Measurements from ENCODE around the gene GTF2IRD1. TPM values are rescaled to one million over a fixed set of nuclear protein-coding genes. Genes with fewer than 3 reads are reported as not detected.

The GTF2IRD1 gene
- polyA plus RNA-seq, 1 donor from 2014 or later, result not detected

DNA sequence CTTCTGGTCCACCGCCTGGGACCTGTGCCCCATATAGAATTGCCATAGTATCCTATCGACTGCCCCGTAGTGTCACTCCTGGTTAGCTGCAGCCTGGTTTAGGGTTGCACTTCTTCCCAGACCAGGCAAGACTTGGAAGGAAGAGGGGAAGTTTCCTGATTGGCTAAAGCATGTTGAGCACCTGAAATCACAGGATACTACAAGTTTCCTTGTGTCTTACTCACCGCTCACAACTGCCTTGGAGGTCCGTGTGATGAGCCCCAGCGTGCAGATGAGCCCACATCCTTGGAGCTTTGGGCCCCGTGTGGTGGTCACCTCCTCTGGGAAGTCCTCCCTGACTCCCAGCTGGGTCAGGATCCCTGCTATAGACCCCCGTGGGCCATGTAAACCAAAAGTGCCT is 129.9 kb downstream of the GTF2IRD1 start:
- Mint-ChIP-seq H3K9me3 (no peaks in the 10 kb centered on the region), H3K4me1 (peaks cover 7 to 11% (median 9%) of the 10 kb centered on the region in 3 donors), H3K4me3 (no peak overlapping the region), H3K27ac (no peak overlapping the region), H3K27me3 (peaks cover 3% of the 10 kb centered on the region), H3K36me3 (no peaks in the 10 kb centered on the region)

DNA sequence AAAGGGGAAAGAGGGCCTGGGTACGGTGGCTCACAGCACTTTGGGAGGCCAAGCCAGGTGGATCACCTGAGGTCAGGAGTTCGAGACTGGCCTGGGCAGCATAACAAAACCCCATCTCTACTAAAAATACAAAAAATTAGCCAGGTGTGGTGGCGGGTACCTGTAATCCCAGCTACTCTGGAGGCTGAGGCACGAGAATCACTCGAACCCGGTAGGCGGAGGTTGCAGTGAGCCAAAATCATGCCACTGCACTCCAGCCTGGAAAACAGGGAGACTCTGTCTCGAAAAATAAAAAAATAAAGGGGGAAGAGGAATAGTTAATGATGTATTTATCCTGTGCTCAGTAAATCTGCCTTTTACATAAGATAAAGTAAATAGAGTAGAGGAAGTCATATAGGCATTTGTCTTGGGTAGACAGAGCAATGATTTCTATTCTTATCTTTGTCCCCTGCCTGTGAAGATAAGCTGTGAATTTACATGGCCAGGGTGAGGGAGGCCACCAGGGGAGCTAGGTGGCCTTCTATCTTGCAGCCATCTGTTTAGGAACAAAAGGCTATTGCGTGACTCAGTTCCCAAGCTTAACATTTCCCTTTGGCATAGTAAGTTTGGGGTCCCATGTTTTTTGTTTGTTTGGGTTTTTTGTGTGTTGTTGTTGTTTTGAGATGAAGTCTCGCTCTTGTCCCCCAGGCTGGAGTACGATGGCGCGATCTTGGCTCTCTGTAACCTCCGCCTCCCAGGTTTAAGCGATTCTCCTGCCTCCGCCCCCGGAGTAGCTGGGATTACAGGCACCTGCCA is 130.7 kb downstream of the GTF2IRD1 start:
- peaks cover 7 to 12% (median 9%) of the 10 kb centered on the region in 3 donors for H3K4me1 Mint-ChIP-seq
- H3K36me3 Mint-ChIP-seq, result no peaks in the 10 kb centered on the region
- H3K4me3 Mint-ChIP-seq, result no peak overlapping the region
- no peak overlapping the region for H3K27ac Mint-ChIP-seq
- H3K9me3 Mint-ChIP-seq, result no peaks in the 10 kb centered on the region
- peaks cover 3% of the 10 kb centered on the region for H3K27me3 Mint-ChIP-seq

DNA sequence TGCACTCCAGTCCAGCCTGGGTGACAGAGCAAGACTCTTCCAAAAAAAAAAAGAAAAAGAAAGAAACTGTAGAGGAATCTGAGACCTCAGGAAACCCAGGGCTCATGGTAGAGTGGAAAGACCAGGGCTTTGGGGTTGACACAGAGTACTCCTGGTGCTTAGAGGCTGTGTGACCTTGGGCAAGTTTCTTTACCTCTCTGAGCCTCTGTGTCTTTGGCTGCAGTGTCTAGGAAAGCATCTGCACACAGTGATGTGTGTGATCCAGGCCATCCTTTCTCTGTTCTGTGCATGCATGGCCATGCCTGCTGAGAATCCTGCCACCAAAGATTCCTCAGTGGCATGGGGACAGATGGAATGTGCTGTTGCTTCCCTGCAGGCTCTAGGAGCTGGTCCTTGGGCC is 132.1 kb downstream of the GTF2IRD1 start:
- Mint-ChIP-seq H3K4me1 (peaks cover 7 to 12% (median 9%) of the 10 kb centered on the region in 3 donors), H3K36me3 (no peaks in the 10 kb centered on the region), H3K27ac (no peak overlapping the region), H3K27me3 (peaks cover 3% of the 10 kb centered on the region), H3K9me3 (no peaks in the 10 kb centered on the region), H3K4me3 (no peak overlapping the region)

DNA sequence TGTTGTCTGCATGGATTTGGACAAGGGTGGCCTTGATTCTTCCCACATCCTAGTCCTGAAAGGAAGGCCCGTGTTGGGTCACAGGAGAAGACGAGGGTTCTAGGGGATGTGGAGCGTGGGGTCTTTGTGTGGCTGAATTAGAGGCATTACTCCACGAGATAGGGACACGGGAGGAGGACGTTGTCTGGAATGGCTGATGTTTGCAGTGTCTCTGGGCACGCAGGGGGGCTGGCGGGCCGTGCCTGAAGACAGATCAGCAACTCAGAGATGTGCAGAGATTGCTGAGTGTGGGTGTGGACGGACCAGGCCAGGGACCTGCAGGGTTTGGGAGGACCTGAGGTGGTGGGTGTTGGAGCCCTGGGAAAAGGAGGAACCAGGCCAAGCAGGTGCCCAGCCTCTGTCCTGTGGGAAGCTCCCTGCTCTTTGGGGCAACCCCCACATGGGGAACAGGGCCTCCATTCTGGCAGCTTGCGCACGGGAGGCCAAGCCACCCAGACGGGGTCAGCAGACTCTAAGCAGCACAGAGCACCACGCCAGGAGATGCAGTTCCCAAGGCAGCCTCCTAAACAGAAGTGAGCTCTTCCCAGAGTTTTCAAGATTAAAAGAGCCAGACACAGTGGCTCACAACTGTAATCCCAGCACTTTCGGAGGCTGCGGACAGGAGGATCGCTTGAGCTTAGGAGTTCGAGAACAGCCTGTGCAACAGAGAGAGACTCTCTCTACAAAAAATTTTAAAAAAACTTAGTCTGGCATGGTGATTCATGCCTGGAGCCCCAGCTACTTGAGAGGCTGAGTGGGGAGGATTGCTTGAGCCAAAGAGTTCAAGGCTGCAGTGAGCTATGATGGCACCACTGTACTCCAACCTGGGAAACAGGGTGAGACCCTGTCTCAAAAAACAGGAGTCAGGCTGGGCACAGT is 132.8 kb downstream of the GTF2IRD1 start:
- Mint-ChIP-seq H3K4me3 (no peak overlapping the region), H3K27ac (no peak overlapping the region), H3K9me3 (no peaks in the 10 kb centered on the region), H3K27me3 (peaks cover 3% of the 10 kb centered on the region), H3K4me1 (peaks cover 7 to 12% (median 9%) of the 10 kb centered on the region in 3 donors), H3K36me3 (no peaks in the 10 kb centered on the region)

DNA sequence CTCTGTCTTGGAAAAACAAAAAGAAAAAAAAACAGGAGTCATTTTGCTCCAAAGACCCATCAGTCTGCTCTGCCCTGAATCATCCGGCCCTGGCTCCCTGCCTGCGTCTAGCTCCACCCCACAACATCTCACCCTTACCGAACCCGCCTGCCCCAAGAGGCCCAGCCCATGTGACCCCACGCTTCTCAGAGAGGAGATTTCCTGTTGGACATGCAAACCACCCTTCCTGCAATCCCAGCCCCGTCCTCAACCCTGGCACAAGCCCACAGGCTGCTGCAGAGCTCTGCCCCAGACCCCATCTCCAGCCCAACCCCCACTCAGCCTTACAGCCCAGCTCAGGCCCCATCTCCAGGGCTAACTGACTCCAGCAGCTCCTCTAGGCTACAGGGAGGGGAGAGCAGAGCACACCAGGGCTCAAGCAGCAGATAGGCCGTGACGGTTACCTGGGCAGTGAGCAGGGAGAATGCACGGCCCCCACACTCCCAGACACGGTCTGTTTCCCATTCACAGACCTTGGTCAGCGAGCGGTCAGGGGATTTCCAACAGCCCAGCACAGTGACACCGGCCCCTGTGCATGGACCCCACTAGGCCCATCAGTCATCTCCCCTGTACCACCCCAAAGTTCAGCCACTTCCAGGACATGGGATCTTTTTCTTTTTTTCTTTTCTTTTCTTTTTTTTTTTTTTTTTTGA is 133.9 kb downstream of the GTF2IRD1 start:
- H3K27ac Mint-ChIP-seq, result peak overlapping the region in 2 of 3 donors; percentile 53 to 75
- H3K4me1 Mint-ChIP-seq, result peaks cover 7 to 12% (median 9%) of the 10 kb centered on the region in 3 donors
- no peaks in the 10 kb centered on the region for H3K36me3 Mint-ChIP-seq
- peaks cover 3% of the 10 kb centered on the region for H3K27me3 Mint-ChIP-seq
- H3K4me3 Mint-ChIP-seq, result peak overlapping the region in 3 of 4 donors; percentile 50 to 91 (median 68)
- H3K9me3 Mint-ChIP-seq, result no peaks in the 10 kb centered on the region

DNA sequence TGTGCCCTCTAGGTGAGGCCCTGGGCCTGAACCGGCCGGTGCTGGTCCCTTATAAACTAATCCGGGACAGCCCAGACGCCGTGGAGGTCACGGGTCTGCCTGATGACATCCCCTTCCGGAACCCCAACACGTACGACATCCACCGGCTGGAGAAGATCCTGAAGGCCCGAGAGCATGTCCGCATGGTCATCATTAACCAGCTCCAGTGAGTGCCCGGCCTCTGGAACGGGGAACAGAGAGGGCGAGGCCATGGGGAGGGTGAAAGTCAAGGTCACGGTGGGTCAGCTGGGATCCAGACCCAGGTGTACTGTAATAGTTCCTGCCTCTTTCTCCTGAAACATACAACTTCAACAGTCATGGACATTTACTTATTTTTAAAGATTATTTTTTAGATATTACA is 137.1 kb downstream of the GTF2IRD1 start:
- Mint-ChIP-seq H3K9me3 (no peaks in the 10 kb centered on the region), H3K27me3 (peaks cover 3% of the 10 kb centered on the region), H3K36me3 (no peaks in the 10 kb centered on the region), H3K4me3 (no peak overlapping the region), H3K27ac (no peak overlapping the region), H3K4me1 (peaks cover 7 to 11% (median 9%) of the 10 kb centered on the region in 3 donors)

DNA sequence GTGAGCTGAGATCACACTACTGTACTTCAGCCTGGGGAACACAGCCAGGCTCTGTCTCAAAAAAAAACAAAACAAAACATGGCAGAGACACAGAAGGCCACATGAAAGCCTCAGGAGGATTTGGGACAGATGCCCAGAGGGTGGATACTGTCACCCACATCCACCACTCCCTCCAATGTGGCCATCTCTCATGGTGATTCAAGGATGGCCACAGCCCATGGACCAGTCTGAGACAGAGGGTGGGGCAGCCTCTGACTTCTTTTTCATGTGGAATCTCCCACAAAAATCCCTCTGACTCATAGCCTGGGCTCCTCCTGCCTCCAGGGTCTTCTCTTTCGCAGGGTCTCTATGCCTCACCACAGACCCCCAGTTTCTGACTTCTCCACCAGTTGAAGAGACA is 144.9 kb downstream of the GTF2IRD1 start:
- H3K27ac Mint-ChIP-seq, result no peak overlapping the region

DNA sequence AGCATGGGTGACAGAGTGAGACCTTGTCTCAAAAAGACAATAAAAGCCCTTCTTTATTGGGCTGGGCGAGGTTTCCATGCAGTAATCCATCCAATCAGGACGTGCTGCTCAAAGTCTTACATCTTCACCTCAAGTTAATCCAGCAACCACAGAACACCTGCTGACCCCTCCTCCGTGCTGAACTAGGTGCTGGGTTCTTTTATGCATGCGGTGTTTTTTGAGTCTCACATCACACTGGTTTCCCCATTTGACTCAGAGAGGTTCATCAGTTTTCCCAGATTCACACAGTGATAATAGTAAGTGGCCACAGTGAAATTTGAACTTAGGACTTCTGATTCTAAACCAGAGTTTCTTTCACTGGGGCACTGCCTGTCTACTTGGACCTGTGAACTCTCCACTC is 145.5 kb downstream of the GTF2IRD1 start:
- H3K27me3 Mint-ChIP-seq, result no peaks in the 10 kb centered on the region
- H3K36me3 Mint-ChIP-seq, result no peaks in the 10 kb centered on the region
- H3K4me3 Mint-ChIP-seq, result no peak overlapping the region
- H3K27ac Mint-ChIP-seq, result no peak overlapping the region
- no peaks in the 10 kb centered on the region for H3K9me3 Mint-ChIP-seq
- peaks cover 0 to 2% (median 0%) of the 10 kb centered on the region in 3 donors for H3K4me1 Mint-ChIP-seq

More for the DNA sequence above, 144.9 kb downstream of the GTF2IRD1 start:
- Mint-ChIP-seq H3K4me1 (peaks cover 0 to 2% (median 0%) of the 10 kb centered on the region in 3 donors), H3K27me3 (no peaks in the 10 kb centered on the region), H3K9me3 (no peaks in the 10 kb centered on the region), H3K36me3 (no peaks in the 10 kb centered on the region), H3K4me3 (no peak overlapping the region)

DNA sequence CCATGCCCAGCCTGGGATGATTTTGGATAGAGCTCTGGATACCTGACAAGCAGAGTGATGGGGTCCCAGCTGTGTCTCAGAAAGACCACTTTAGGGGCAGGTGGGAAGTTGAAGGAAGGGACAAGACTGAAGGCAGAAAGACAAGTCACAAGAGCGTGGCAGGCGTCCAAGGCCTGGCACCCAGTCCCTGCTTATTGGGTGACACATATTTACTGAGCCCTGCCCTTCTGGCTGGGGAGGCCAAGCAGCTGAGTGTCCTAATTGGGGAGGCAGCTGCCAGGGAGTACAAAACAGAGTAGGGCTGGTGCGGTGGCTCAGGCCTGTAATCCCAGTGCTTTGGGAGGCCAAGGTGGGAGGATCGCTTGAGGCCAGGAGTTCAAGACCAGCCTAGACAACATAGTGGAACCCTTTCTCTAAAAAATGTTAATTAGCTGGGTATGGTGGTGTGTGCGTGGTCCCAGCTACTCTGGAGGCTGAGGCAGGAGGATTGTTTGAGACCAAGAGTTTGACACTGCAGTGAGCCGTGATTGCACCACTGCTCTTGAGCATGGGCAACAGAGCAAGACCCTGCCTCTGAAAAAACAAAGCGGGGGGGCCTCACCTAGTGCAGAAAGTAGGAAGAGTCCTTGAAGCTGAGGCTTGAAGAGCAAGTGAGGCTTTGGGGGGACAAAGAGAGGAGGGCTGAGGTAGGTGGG is 150.8 kb downstream of the GTF2IRD1 start:
- H3K4me1 Mint-ChIP-seq, result peaks cover 3 to 5% (median 4%) of the 10 kb centered on the region in 3 donors
- H3K4me3 Mint-ChIP-seq, result peak overlapping the region in 3 of 4 donors; percentile 6 to 72 (median 36)
- no peaks in the 10 kb centered on the region for H3K36me3 Mint-ChIP-seq
- H3K27me3 Mint-ChIP-seq, result no peaks in the 10 kb centered on the region
- no peaks in the 10 kb centered on the region for H3K9me3 Mint-ChIP-seq
- H3K27ac Mint-ChIP-seq, result no peak overlapping the region

DNA sequence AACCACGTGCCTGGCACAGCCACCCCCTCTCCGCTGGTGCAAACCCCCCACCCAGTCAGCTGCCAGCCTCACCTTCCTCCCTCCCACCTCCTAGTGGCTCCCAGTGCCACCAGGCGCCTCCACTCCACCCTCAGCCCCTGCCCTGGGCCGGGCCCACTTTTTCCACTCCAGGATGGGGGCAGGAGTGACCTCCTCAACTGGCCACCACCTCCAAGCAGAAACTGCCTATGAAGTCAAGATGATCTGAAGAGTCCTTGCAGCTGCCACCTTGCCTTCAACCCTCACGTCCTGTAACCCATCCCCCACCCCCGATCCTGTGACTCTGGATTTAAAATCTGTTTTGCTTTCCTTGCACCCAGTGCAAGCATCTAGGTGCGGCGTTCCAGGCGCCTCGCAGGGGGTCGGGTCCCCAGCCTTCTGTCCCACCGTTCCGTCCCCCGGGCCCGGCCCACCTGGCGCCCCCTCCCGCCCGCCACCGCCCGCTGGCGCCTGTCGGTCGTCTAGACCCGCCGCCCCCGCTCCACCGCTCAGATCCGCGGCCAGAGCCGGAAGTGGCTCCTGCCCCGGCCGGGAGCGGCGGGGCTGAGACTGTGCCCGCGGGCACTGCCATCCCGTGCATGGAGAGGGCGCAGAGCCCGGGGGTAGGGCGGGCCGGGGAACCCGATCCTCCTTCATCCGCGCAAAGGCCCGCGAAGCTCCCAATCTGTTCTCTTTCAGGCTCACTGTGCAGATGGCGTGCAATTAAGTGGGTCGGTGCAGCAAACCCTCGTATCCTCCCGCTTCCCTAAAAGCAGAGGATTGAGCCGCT is 152.6 kb downstream of the GTF2IRD1 start:
- Mint-ChIP-seq H3K27me3 (peaks cover 5% of the 10 kb centered on the region), H3K27ac (no peak overlapping the region), H3K4me3 (peak overlapping the region; percentile 66 to 90 (median 74)), H3K9me3 (no peaks in the 10 kb centered on the region), H3K4me1 (peaks cover 3 to 5% (median 4%) of the 10 kb centered on the region in 3 donors), H3K36me3 (no peaks in the 10 kb centered on the region)

DNA sequence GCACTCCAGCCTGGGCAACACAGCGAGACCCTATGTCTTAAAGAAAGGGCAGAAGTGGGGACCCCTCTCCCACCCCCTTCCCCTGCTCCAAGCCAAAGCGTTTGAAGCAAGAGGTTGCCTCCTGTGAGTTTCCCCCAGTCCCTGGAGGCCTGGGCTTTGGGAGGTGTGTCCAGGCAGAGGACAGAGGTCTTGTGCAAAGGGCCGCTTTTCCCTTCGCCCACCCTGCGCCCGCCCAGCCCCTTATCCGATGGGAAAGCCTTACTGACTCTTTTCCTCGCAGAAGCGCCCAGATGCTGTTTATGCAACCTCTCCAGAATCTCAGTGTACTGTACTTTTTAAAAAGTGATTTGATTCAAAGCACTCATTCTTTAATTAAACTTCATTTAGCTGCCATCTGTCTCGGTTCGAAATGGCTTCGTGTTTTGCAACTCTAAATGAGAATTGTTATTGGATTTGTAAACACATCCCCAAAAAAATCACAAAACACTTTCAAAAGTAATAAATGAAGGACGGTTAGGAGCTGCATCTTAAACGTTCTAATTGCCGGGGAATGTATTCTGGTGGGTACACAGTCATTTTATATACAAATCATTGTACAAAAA is 153.3 kb downstream of the GTF2IRD1 start:
- Mint-ChIP-seq H3K27ac (no peak overlapping the region), H3K36me3 (no peaks in the 10 kb centered on the region), H3K4me1 (peaks cover 3 to 5% (median 4%) of the 10 kb centered on the region in 3 donors), H3K27me3 (peaks cover 5% of the 10 kb centered on the region), H3K4me3 (peak overlapping the region; percentile 66 to 90 (median 74)), H3K9me3 (no peaks in the 10 kb centered on the region)

DNA sequence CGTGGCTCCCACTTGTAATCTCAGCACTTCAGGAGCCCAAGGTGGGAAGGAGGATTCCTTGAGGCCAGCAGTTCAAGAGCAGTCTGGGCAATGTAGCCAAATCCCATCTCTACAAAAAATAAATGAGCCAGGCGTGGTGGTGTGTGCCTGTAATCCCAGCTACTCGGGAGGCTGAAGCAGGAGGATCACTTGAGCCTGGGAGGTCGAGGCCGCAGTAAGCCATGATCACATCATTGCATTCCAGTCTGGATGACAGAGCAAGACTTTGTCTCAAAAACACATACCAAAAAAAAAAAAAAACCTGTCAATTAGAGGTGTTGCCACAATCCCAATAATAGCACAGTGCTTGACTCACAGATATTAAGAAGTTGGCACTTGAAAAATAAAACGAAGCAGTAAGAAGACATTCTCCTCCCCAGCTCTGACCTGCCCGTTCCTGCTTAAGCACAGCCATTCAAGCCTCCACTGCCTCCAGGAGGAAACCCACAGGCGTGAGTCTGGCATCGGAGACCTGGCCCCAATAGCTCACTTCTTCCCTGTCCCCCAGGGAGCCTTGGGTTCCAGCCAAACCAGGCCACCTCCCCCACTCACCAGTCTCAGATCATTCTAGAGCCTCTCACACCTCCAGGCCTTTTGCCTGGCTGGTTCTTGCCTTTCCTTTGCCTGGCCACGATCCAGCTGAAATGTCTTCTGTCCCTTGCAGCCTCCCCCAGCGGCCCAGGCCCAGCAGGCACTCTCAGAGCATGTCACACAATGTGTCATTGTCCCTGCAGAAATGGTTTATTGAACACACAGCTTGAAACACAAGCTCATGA is 158.5 kb downstream of the GTF2IRD1 start:
- no peaks in the 10 kb centered on the region for H3K9me3 Mint-ChIP-seq
- H3K4me1 Mint-ChIP-seq, result peaks cover 9 to 11% (median 9%) of the 10 kb centered on the region in 3 donors
- H3K4me3 Mint-ChIP-seq, result peak overlapping the region in 1 of 4 donors; percentile 60
- no peaks in the 10 kb centered on the region for H3K36me3 Mint-ChIP-seq
- peak overlapping the region in 1 of 3 donors; percentile 60 for H3K27ac Mint-ChIP-seq
- H3K27me3 Mint-ChIP-seq, result peaks cover 5% of the 10 kb centered on the region

Data from IgD-negative memory B cell (primary cell).